Activated CD4-positive, alpha-beta T cell treated with anti-CD3 and anti-CD28 coated beads for 24 hours (primary cell): Measurements from ENCODE around the gene DECR2.
"Not testable (repeated sequence)": the region's sequence is repeated elsewhere in the genome, so short reads cannot be mapped to it uniquely, and the experiment has no call there.

Source experiments
- DNase-seq, 2 donors: peaks; one replicate each; pipeline ENCODE4 v3.0.0-alpha.2; 2020; ENCODE audit warnings: low read depth in 2 of 2

DECR2 gene

DNA sequence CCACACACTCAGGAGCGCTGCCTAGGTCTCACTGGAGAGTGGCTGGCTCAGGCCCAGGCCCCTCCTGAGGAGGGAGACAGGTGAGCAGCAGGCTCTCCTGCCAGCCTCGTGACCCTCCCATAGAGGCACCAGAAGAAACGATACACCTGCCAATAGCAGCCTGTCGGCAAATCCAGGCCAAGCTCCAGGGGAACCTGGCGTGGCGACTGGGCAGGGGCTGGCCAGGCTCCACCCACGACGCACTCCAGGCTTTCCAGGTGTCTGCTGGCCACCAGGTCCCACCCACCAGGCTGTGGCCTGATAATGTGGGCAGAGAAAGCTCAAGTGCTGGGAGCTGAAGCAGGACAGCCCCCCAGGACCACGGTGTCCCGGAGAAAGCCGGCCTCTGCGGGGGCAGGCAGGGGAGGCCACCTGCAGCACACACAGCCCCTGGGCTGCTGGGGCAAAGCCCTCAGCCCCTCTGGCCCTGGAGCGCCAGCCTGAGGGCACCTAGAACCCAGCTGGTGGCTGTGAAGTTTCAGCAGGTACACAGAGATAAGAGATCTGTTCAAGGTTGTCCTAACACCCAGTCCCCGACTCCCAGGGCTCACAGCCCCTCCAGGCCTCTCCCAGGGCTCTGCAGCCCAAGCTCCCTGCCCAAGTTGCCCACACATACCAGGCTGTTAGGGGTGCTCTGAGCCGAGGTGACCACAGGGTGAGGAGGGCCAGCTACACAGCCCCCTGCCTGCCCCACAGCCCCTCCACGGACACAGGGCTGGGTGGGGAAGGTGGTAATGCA lies 22.3 kb upstream of the DECR2 start:
- DNase-seq, result no peak

DNA sequence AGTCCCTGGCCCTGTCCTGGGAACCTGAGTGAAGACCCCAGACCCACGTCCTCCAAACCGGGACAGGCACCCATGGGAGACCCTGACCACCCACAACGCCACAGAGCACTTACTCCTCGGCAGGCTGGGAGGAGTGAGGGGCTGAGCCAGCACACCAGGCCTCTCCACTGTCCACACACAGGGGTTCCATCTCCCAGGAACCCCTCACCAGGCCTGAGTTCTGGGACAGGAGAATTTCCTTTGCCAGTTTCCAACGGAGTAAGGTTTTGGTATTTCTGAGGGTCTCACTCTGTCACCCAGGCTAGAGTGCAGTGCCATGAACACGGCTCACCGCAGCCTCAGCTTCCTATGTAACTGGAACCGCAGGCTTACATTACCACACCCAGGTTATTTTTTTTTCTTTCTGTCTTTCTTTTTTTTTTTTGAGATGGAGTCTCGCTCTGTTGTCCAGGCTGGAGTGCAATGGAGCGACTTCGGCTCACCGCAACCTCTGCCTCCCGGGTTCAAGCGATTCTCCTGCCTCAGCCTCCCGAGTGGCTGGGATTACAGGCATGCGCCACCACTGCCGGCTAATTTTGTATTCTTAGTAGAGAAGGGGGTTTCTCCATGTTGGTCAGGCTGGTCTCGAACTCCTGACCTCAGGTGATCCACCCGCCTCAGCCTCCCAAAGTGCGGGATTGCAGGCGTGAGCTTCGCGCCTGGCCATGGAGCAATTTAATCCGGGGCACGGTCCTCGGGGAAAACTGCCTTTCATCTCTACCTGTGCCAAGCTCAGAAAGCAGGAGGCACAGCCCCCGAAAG lies 21.5 kb upstream of the DECR2 start:
- DNase-seq, result no peak

DNA sequence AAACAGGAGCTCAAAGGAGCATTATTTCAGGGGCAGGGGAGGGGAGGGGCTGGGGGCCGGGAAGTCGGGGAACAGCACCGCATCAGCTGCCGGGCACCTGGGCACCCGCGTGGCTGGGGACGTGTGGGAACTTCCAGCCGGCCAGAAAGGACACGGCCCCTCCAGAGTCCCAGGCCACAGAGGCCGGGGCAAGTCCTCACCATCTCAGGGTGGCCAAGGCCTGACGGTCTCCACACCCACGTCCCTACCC lies 21.0 kb upstream of the DECR2 start:
- DNase-seq, result no peak

DNA sequence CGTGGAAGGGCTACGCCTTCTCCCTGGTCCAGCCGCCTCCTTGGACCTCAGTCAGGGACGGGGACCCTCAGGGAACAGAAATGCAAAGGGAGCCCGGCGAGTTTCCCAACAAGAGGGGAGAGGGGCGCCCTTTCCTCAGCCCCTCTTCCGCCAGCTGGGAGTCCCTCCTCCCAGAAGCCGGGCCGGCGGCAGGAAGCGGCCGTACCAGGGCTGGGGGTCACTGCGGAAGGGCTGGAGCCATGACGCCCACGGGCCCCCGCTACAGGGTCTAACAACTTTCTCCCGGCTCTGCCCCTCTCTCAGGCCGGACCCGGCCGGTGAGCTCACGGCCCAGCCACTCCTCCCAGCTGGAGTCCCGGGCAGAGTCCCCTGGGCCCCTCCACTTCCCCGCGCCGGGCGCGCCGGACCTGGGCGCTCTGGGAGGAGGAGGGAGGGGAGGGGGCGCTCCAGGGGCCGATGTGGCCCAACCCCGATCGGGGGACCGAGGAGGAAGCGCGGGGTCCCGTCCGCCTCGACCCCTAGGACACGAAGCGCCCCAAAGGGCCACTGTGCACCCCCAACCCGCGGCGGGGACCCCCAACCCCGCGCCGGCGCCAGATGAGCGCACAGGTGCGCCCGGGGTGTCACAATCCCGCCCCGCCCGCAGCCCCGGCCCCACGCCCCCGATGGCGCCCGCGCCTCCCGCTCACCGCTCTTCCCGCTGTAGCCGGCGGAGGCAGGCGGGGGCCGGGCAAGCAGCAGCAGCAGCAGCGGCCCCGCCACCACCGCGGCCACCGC lies 20.5 kb upstream of the DECR2 start:
- no peak for DNase-seq

DNA sequence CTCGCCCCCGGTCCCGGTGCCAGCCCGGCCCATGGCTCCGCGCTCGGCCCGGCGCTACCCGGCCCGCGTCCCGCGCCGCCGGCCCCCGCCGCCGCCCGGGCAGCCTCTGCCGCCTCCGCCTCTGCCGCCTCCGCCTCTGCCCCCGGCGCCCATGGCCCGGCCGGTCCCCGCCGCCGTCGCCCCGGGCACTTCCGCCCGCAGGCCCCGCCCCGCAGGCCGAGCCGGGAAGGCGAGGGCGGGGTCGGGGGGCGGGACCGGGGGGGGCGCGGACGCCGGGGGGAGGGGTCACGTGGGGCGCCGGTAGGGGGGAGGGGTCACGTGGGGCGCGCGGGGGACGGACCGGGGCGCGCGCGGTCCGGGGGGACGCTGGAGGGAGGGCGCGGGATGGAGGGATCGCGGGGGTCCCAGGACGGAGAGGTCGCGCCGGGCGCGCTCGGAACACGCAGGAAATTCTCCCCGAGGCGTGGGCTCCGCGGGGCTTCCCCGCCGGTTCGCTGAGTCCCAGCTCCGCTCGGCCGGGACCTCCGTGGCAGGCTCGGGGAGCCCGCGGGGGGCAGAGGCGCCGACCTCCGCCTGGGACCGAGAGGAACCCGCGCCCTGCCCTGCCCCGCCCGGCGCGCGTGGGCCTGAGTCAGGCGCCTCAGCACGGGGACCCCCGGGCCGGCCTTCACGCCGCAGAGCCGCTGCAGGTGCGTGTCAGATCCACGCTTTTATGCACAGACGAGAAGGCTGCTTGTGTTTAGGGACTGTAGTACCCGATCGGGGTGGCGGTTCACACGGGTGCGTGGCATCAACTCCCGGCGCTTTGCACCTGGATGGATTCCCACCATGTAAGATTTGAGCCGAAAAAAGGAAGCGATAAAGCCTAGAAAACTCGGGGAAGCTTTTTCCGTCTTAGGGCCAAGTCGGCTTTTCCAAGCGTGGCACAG lies 19.6 kb upstream of the DECR2 start, which contains the start of gene PGAP6:
Gene PGAP6, minus strand, starts transcription at position 190 of the 929 bp plus-strand sequence. Its CDS starts 157 bp downstream, at position 33.
- peak; percentile 50 to 54 for DNase-seq

DNA sequence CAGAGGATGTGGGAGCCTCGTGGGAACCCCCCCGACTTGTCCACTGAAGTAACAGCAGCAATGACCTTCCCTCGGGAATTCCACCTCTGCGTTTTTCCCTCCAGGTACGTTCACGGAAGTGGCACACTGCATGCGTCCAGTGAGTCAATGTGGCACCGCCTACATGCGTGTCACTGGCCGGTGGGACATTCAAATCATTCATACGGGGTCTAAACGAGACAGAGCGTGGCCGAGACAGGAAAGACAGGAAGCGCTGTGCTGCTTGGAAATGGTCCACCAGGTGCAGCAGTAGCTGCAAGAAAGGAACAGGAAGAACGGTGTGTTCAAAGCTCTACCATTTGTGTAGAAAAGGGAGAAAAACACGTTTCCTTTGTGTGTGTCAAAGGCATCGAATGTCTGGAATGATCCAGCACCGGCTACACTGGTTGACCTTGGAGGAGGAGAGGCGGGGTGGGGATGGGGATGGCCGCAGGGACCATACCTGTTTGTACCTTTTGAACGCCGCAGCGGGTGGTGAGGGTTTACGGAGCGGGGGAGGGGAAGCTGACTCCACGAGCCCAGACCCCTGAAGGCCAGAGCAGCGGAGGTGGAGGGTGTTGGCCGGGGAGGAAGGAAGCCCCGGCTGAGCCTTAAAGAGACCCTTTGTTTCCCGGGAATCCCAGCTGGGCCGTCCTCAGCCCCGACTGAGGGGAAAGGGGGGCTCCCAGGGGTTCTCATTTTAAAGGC lies 18.2 kb upstream of the DECR2 start:
- no peak for DNase-seq

DNA sequence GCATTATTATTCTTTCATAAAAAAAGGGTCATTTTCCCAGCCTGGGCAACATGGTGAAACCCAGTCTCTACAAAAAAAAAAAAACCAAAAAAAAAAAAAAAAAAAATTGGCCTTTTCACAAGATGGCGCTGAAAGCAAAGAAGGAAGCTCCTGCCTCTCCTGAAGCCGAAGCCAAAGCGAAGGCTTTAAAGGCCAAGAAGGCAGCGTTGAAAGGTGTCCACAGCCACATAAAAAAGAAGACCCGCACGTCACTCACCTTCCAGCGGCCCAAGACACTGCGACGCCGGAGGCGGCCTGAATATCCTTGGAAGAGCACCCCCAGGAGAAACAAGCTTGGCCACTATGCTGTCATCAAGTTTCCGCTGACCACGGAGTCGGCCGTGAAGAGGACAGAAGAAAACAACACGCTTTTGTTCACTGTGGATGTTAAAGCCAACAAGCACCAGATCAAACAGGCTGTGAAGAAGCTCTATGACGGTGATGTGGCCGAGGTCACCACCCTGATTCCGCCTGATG lies 15.0 kb upstream of the DECR2 start:
- DNase-seq, result no peak

DNA sequence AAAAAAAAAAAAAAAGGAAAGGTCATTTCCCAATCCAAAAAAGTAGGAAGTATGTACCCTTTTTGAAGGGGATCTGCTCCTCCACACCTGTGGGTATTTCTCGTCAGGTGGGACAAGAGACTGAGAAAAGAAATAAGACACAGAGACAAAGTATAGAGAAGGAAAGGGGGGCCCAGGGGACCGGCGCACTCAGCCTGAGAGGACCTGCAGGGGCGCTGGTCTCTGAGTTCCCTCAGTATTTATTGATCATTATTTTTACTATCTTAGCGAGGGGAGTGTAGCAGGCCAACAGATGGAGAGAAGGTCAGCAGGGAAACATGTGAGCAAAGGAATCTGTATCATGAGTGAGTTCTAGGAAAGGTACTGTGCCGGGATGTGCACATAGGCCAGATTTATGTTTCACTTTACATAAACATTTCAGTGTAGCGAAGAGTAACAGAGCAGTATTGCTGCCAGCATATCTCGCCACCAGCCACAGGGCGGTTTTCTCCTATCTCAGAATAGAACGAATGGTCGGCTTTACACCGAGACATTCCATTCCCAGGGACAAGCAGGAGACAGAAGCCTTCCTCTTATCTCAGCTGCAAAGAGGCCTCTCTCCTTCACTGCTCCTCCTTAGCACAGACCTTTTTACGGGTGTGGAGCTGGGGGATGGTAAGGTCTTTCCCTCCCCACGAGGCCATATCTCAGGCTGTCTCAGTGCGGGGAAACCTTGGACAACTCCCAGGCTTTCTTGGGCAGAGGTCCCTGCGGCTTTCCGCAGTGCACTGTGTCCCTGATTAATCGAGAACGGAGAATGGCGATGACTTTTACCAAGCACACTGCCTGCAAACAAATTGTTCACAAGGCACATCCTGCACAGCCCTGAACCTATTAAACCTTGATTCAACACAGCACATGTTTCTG lies 13.7 kb upstream of the DECR2 start:
- not testable (repeated sequence) for DNase-seq

DNA sequence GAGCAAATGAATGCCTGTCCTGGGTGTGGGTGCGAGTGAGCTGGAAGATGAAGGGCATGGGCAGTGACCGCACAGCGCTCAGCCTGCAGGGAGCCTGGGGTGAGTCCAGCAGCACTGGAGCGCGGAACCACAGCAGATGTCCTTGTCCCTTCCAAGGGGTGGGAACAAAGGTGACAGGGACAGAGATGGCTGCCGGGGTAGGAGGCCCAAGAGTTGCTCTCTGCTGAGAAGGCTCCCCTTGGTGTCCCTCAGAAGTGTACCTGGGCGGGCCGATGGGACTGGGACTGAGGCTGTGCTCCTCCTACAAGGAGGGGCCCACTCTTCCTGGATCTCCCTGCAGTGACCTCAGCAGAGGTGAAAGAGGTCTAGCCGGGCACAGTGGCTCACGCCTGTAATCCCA lies 12.3 kb upstream of the DECR2 start:
- DNase-seq, result no peak

DNA sequence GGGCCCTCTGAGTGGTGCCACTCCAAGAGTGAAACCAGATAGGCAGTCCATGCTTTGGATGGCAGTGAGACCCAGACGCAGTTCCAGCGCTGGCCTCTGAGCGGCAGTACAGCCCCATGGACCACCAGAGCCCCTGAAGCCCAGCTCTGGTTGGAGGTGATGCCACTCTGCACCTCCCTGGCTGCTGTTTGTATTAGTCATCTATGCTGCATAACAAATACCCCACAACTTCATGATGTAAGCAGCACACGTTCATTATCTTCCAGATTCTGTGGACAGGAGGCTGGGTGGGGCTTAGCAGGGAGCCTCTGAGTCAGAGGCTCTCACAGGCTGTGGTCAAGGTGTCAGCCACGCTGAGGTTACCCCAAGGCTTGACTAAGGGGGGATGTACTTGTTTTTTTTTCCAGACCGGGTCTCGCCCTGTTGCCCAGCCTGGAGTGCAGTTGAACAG lies 9.8 kb upstream of the DECR2 start:
- peak; percentile 76 to 78 for DNase-seq

DNA sequence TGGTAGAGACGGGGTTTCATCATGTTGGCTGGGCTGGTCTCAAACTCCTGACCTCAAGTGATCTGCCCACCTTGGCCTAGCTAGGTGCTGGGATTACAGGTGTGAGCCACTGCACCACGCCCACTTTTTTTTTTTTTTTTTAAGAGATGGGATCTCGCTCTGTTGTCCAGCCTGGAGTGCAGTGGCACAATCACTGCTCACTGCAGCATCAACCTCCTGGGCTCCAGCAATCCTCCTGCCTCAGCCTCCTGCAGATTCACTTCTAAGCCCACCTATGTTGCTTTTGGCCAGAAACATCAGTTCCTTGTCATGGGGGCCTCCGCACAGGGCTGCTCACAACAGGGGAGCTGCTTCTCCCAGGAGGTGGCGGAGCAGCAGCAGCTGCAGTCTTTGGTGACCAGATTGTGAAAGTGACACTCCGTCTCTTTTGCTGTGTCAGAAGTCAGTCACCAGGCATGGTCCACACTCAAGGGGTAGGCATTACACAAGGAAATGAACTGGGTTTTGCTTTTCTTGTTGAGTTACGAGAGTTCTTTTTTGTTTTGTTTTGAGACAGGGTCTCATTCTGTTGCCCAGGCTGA lies 9.1 kb upstream of the DECR2 start:
- DNase-seq, result no peak

DNA sequence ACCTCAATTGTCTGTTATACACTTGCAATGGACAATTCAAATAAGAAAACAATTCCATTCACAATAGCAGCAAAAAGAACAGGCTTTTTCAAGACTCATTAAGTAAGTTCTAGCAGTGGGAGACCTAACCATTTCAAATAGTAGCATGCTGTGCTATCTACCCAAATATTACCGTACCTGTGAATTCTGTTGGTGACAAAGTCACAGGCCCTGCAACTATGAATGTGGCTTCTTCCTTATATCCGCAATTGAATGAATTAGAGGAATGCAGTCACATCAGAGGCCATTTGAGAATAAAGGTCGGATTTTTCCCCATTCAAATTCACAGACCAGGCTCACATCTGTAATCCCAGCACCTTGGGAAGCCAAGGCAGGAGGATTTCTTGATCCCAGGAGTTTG lies 5.5 kb upstream of the DECR2 start:
- DNase-seq, result no peak

DNA sequence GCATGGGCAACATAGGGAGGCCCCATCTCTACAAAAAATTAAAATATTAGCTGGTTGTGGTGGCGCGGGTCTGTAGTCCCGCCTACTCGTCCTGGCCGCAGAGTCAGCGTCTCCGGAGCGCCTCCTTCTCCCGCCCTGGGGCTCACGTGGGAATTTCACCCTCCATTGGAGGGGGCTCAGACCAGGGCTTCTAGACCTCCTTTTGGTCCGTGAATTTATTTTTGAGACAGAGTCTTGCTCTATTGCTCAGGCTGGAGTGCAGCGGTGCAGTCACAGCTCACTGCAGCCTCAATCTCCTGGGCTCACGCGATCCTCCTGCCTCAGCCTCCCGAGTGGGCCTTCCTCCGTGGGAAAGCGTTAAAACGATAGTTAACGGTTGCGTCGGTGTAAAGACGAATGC lies 5.1 kb upstream of the DECR2 start:
- DNase-seq, result no peak

DNA sequence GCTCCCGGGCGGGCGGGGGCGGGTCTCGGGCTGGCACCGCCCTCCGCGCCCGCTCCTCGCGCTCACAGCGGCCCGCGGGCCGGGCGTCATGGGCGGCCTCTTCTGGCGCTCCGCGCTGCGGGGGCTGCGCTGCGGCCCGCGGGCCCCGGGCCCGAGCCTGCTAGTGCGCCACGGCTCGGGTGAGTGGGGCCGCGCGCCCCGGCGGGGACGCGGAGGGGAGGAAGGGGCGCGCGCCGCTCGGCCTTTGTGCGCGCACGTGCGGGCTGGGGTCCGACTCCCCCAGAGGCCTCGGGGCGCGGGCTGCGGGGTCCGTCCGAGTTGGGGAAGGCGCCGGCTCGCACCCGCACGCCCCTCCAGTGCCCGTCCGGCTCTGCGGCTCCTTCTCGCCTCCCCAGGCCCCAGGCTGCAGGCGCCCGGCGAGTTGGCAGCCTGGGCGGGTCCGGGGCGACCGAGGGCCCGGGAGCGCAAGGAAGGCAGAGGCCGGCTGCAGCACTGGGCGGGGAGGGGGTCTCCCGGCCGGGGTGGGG lies 4.5 kb upstream of the DECR2 start, which contains the start of gene NME4:
Gene NME4, plus strand, starts transcription at position 65 of the 527 bp plus-strand sequence. Its CDS starts 24 bp downstream, at position 89.
- no peak for DNase-seq

DNA sequence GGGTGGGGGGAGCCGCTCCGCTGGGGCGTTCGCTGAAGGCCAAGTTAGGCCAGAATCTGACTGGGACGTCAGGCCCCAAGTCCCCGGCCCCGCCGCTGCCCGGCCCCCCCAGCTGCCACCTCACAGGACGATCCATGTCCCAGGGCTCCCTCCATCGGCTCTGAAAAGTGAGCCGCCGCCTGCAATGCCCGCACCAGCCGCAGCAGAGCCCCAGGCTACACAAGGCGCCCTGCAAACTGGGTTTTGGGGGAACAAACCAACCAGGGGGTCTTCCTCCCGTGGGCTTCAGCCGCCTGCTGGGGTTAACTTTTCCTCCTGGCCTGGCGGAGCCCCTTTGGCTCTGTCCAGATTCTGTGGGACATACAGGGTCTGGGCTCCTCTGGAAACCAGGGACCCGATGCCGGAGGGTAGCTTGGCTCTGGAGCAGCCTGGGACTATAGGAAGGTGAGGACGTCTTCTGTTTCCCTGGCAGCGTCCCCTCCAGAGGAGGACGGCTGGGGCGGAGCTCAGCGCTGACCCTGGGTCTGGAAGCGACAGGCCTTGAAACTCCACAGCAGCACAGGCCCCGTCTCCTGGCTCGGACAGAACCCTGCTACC lies 3.9 kb upstream of the DECR2 start:
- no peak for DNase-seq

DNA sequence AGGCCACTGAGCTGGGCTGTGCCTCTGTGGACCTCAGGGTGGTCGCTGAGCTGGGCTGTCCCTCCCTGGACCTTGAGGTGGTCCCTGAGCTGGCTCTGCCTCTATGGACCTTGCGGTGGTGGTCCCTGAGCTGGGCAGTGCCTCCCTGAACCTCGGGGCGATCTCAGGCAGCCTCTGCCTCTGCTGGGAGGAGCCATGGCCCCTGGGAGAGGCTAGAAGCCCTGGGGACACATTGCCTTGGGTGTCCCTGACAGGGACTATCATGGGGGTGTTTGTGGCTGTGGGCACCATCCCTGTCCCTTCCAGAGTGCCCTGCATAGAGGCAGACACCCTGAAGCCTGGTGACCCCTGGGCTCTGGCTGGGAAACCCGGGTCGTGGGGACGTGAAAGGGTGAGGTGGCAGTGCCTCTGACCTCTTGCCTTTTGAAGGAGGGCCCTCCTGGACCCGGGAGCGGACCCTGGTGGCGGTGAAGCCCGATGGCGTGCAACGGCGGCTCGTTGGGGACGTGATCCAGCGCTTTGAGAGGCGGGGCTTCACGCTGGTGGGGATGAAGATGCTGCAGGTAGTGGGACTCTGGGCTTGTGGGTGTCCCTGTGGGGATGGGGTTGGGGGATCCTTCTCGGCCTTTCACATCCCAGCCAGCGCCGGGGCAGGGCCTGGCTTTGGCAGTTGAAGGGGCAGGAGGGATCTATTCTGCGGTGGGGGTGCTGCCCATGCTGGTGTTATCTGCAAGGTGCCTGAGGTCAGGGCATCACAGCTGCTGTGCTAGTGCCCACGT lies 2.9 kb upstream of the DECR2 start:
- DNase-seq, result no peak

DNA sequence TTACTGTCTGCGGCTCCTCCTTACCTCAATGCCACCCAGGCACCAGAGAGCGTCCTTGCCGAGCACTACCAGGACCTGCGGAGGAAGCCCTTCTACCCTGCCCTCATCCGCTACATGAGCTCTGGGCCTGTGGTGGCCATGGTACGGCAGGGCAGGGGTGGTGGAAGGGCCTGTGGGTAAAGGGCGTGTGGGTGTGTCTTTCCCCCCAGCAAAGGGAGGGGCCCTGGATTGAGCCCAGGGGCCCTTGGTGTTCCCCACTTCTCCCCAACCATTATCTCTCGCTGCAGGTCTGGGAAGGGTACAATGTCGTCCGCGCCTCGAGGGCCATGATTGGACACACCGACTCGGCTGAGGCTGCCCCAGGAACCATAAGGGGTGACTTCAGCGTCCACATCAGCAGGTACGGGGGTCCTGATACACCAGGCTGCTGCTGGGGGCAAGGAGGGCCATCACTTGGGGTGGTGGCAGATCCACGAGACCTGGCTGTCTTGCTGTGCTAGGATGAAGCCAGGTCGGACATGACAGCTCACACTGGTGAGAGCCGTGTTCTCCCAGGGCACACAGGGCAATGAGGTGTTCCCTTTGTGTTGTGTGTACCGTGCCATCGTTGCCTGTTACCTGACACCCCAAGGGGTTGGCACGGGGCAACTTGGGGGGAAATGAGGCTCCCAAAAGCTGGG lies 2.2 kb upstream of the DECR2 start:
- no peak for DNase-seq
